ENCODE measurements around the gene IL5. TPM values are rescaled to one million over a fixed set of nuclear protein-coding genes. Genes with fewer than 3 reads are reported as not detected.

The IL5 gene
- total RNA-seq, 2 experiments from 2014 or later = not detected

- Histone ChIP-seq H3K9me2 (ENCODE audit: insufficient read depth, low read length) (no peaks in the 10 kb centered on the region), H3K79me2 (ENCODE audit: insufficient read depth, low read depth, low read length) (no peaks in the 10 kb centered on the region), H4K20me1 (ENCODE audit: insufficient read depth, low read length) (no peaks in the 10 kb centered on the region), H3K4me3 (ENCODE audit: low read depth, low read length, poor library complexity, severe bottlenecking) (no peak overlapping the region), H2AFZ (ENCODE audit: low read length) (no peak overlapping the region), H3K9me3 (ENCODE audit: low read length) (no peaks in the 10 kb centered on the region), H3K4me2 (ENCODE audit: low read length) (no peak overlapping the region), H3K36me3 (ENCODE audit: insufficient read depth, low read length) (no peaks in the 10 kb centered on the region), H3K4me1 (ENCODE audit: insufficient read depth, low read length, poor library complexity, severe bottlenecking) (no peaks in the 10 kb centered on the region), H3K27ac (ENCODE audit: low read depth, low read length, poor library complexity, severe bottlenecking) (no peak overlapping the region)
- BruUV-seq (replicated peaks) = no TSS peak
- intact Hi-C loops (cut with micrococcal nuclease; ENCODE audit: unreplicated experiment) = no loop called here
- TF ChIP-seq EZH2phosphoT487 (IDR thresholded peaks at IDR 0.05; ENCODE audit: borderline replicate concordance, low read depth, low read length) = no peak
- no peak for TF ChIP-seq CTCF (conservative IDR thresholded peaks at IDR 0.05; ENCODE audit: low read length)
- ChIA-PET CTCF (ENCODE audit: unreplicated experiment) (no interaction called here), POLR2A (interaction anchor here (1.0 kb wide), 1 partner anchor 179 kb away, joined by 3 read pairs; no protein-coding TSS in a partner anchor)
- DNase-seq (ENCODE audit: low spot score) = no peak
These were observed 2.8 kb upstream of the IL5 start for GRCh38 chr5:132546108-132546507.

GRCh38 chr5:132540764-132541163, 2.6 kb downstream of the IL5 start:
- intact Hi-C loops (cut with micrococcal nuclease; ENCODE audit: unreplicated experiment) = no loop called here
- H3K4me1 ChIP-seq (ENCODE audit: insufficient read depth, low read length, poor library complexity, severe bottlenecking) = no peaks in the 10 kb centered on the region
- TF ChIP-seq EZH2phosphoT487 (IDR thresholded peaks at IDR 0.05; ENCODE audit: borderline replicate concordance, low read depth, low read length) = no peak
- TF ChIP-seq CTCF (conservative IDR thresholded peaks at IDR 0.05; ENCODE audit: low read length) = no peak
- H3K79me2 ChIP-seq (ENCODE audit: insufficient read depth, low read depth, low read length) = no peaks in the 10 kb centered on the region
- no peaks in the 10 kb centered on the region for H3K36me3 ChIP-seq (ENCODE audit: insufficient read depth, low read length)
- no peak overlapping the region for H3K4me3 ChIP-seq (ENCODE audit: low read depth, low read length, poor library complexity, severe bottlenecking)
- no peaks in the 10 kb centered on the region for H4K20me1 ChIP-seq (ENCODE audit: insufficient read depth, low read length)
- ChIA-PET CTCF (ENCODE audit: unreplicated experiment) (no interaction called here), POLR2A (no interaction called here)
- no peaks in the 10 kb centered on the region for H3K9me2 ChIP-seq (ENCODE audit: insufficient read depth, low read length)
- no peak overlapping the region for H2AFZ ChIP-seq (ENCODE audit: low read length)
- no peak for DNase-seq (ENCODE audit: low spot score)
- H3K4me2 ChIP-seq (ENCODE audit: low read length) = no peak overlapping the region
- BruUV-seq (replicated peaks) = no TSS peak
- H3K9me3 ChIP-seq (ENCODE audit: low read length) = no peaks in the 10 kb centered on the region
- H3K27ac ChIP-seq (ENCODE audit: low read depth, low read length, poor library complexity, severe bottlenecking) = no peak overlapping the region

GRCh38 chr5:132540149-132540548, 3.2 kb downstream of the IL5 start:
- no peaks in the 10 kb centered on the region for H3K9me3 ChIP-seq (ENCODE audit: low read length)
- H3K27ac ChIP-seq (ENCODE audit: low read depth, low read length, poor library complexity, severe bottlenecking) = no peak overlapping the region
- CTCF ChIA-PET (ENCODE audit: unreplicated experiment) = no interaction called here
- no peak overlapping the region for H3K4me2 ChIP-seq (ENCODE audit: low read length)
- intact Hi-C loops (cut with micrococcal nuclease; ENCODE audit: unreplicated experiment) = no loop called here
- H4K20me1 ChIP-seq (ENCODE audit: insufficient read depth, low read length) = no peaks in the 10 kb centered on the region
- no TSS peak for BruUV-seq (replicated peaks)
- H3K9me2 ChIP-seq (ENCODE audit: insufficient read depth, low read length) = no peaks in the 10 kb centered on the region
- no peak for TF ChIP-seq EZH2phosphoT487 (IDR thresholded peaks at IDR 0.05; ENCODE audit: borderline replicate concordance, low read depth, low read length)
- H3K4me1 ChIP-seq (ENCODE audit: insufficient read depth, low read length, poor library complexity, severe bottlenecking) = no peaks in the 10 kb centered on the region
- no peak overlapping the region for H2AFZ ChIP-seq (ENCODE audit: low read length)
- no peaks in the 10 kb centered on the region for H3K79me2 ChIP-seq (ENCODE audit: insufficient read depth, low read depth, low read length)
- no peak for DNase-seq (ENCODE audit: low spot score)
- H3K4me3 ChIP-seq (ENCODE audit: low read depth, low read length, poor library complexity, severe bottlenecking) = no peak overlapping the region
- H3K36me3 ChIP-seq (ENCODE audit: insufficient read depth, low read length) = no peaks in the 10 kb centered on the region
- POLR2A ChIA-PET = interaction anchor here (0.6 kb wide), 1 partner anchor 20 kb away, joined by 3 read pairs; no protein-coding TSS in a partner anchor
